ENCODE data around the gene CRISPLD2.
"Not testable (repeated sequence)": the region's sequence is repeated elsewhere in the genome, so short reads cannot be mapped to it uniquely, and the experiment has no call there.

Gene CRISPLD2

DNA sequence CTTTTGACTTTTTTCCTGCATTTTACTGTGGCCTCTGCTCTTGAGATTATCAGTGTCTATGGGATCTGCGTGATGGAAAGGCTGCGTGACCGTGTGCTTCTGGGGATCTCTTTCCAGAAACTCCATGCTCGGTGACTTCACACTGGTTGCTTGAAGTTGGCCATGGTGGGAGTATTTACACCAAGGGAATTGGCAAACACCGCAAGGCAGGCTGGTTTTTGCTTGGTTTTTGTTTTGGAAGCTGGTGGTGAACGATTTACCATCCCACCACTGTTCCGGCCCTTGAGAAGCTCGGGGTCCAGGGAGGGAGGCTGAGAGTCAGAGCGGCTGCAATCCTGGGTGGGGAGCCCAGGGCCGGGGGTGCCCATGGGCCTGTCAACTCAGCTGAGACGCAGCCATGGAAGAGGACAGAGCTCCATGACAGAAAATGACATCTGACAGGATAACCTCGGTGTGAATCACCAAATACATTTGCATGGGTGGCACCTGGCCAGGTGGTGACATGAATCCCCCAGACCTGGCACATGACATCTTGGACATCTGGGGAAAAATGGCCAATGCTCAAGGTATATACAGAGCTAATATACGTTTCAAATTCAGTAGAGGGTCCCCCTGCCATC is 11.1 kb downstream of the CRISPLD2 start:
- CTCF ChIA-PET = interaction anchor here (0.7 kb wide), 1 partner anchor 378 kb away, joined by 3 read pairs; no protein-coding TSS in a partner anchor
- TF ChIP-seq ELF4 (IDR thresholded peaks at IDR 0.05) (no peak), HDGF (IDR thresholded peaks at IDR 0.05; ENCODE audit: borderline replicate concordance) (no peak), LEF1 (IDR thresholded peaks at IDR 0.05; ENCODE audit: borderline replicate concordance) (no peak), FOXK2 (IDR thresholded peaks at IDR 0.05) (no peak), ARNT (IDR thresholded peaks at IDR 0.05) (no peak), L3MBTL2 (conservative IDR thresholded peaks at IDR 0.05) (no peak), TARDBP (IDR thresholded peaks at IDR 0.05) (no peak), BHLHE40 (IDR thresholded peaks at IDR 0.05; ENCODE audit: borderline replicate concordance) (no peak), FOXM1 (IDR thresholded peaks at IDR 0.05; ENCODE audit: borderline replicate concordance) (no peak), SUZ12 (IDR thresholded peaks at IDR 0.05) (no peak), NFRKB (IDR thresholded peaks at IDR 0.05) (no peak), FOXA1 (IDR thresholded peaks at IDR 0.05) (no peak), CTBP1 (IDR thresholded peaks at IDR 0.05; ENCODE audit: borderline replicate concordance) (no peak), ZNF384 (IDR thresholded peaks at IDR 0.05) (no peak), SP1 (IDR thresholded peaks at IDR 0.05) (no peak)
- TF ChIP-seq, protein P1, sequence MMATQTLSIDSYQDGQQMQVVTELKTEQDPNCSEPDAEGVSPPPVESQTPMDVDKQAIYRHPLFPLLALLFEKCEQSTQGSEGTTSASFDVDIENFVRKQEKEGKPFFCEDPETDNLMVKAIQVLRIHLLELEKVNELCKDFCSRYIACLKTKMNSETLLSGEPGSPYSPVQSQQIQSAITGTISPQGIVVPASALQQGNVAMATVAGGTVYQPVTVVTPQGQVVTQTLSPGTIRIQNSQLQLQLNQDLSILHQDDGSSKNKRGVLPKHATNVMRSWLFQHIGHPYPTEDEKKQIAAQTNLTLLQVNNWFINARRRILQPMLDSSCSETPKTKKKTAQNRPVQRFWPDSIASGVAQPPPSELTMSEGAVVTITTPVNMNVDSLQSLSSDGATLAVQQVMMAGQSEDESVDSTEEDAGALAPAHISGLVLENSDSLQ (IDR thresholded peaks at IDR 0.05) = no peak
- POLR2A ChIA-PET = interaction anchor here (0.6 kb wide), 1 partner anchor 11 kb away, joined by 3 read pairs; no protein-coding TSS in a partner anchor
- DNase-seq (ENCODE audit: extremely low spot score) = no peak

DNA sequence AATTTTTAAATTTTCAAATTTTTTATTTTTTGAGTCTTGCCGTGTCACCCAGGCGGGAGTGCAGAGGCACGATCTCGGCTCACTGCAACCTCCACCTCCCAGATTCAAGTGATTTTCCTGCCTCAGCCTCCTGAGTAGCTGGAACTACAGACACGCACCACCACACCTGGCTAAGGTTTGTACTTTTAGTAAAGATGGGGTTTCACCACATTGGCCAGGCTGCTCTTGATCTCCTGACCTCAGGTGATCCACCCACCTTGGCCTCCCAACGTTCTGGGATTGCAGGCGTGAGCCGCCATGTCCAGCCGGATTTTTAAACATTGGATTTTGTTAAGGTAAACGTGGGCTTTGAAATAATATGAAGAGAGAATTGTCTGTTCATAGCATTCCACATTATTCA is 11.9 kb downstream of the CRISPLD2 start:
- DNase-seq (ENCODE audit: extremely low spot score); CTCF ChIA-PET: not testable (repeated sequence)
- POLR2A ChIA-PET = interaction anchor here (0.6 kb wide), 1 partner anchor 12 kb away, joined by 3 read pairs; no protein-coding TSS in a partner anchor

DNA sequence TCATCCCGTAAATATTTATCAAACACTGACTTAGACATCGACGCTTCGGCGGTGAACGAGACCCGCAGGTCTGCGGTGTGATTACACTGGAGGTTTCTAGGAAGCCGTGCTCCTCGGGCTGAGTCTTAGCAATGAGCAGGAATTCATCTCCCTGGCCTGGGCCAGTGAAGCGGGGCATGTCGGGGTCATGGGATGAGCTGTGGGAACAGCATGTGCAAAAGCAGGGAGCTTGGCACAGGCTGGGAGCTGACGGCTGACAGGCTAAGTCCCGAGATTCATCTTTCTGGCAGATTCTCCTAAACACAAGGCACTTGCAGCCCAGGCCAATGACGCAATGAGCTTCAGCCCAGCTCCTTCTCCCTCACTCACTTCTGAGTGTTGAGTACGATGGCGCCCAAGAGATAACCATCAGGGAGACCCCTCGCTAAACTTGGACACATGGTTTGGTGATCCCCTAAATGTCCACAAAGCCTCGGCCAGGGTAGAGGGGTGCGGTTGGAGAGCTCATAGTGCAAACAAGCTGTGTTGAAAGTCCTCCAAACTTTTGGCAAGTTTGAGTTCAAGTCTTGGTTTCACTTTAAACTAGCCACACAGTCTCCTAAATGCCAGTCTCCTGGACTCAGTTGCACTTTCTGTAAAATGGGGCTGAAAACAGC is 12.8 kb downstream of the CRISPLD2 start:
- ChIA-PET CTCF (no interaction called here), POLR2A (no interaction called here)
- TF ChIP-seq L3MBTL2 (conservative IDR thresholded peaks at IDR 0.05) (no peak), BHLHE40 (IDR thresholded peaks at IDR 0.05; ENCODE audit: borderline replicate concordance) (no peak), FOXA1 (IDR thresholded peaks at IDR 0.05) (no peak), CTBP1 (IDR thresholded peaks at IDR 0.05; ENCODE audit: borderline replicate concordance) (no peak)
- no peak for DNase-seq (ENCODE audit: extremely low spot score)

DNA sequence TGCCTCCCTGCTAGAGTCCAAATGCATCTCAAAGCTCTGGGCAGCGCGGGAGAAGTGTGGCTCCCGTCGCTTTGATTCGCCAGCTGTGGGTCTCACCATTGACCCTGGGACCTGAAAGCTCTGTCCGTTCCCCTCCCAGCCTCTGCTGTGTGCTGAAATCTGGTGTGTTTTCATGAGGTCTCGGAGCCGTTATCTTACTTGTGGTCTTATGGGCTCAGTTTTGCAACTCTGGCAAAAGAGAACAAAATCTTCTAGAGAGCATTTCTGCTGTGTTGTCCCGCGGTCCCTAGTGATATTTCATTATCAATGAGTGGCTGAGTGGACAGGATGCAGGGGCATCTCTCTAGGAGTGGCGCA is 13.3 kb downstream of the CRISPLD2 start:
- ChIA-PET CTCF (no interaction called here), POLR2A (no interaction called here)
- TF ChIP-seq ARNT (IDR thresholded peaks at IDR 0.05) (no peak), LEF1 (IDR thresholded peaks at IDR 0.05; ENCODE audit: borderline replicate concordance) (no peak), FOXA1 (IDR thresholded peaks at IDR 0.05) (no peak), ZNF384 (IDR thresholded peaks at IDR 0.05) (no peak), ELF4 (IDR thresholded peaks at IDR 0.05) (no peak), BHLHE40 (IDR thresholded peaks at IDR 0.05; ENCODE audit: borderline replicate concordance) (no peak), HDGF (IDR thresholded peaks at IDR 0.05; ENCODE audit: borderline replicate concordance) (no peak)
- no peak for DNase-seq (ENCODE audit: extremely low spot score)

GRCh38 chr16:84833542-84834402 is 14.0 kb downstream of the CRISPLD2 start:
- CTCF ChIA-PET = no interaction called here
- POLR2A ChIA-PET = no interaction called here
- TF ChIP-seq ELF4 (IDR thresholded peaks at IDR 0.05) = no peak
- no peak for TF ChIP-seq FOXK2 (IDR thresholded peaks at IDR 0.05)
- TF ChIP-seq TARDBP (IDR thresholded peaks at IDR 0.05) = no peak
- TF ChIP-seq BHLHE40 (IDR thresholded peaks at IDR 0.05; ENCODE audit: borderline replicate concordance) = no peak
- no peak for TF ChIP-seq CTBP1 (IDR thresholded peaks at IDR 0.05; ENCODE audit: borderline replicate concordance)
- TF ChIP-seq SP1 (IDR thresholded peaks at IDR 0.05) = no peak
- no peak for TF ChIP-seq FOXA1 (IDR thresholded peaks at IDR 0.05)
- no peak for TF ChIP-seq ARNT (IDR thresholded peaks at IDR 0.05)
- no peak for TF ChIP-seq FOXM1 (IDR thresholded peaks at IDR 0.05; ENCODE audit: borderline replicate concordance)
- TF ChIP-seq SUZ12 (IDR thresholded peaks at IDR 0.05) = no peak
- TF ChIP-seq, protein P1 (IDR thresholded peaks at IDR 0.05) = no peak
- no peak for TF ChIP-seq HDGF (IDR thresholded peaks at IDR 0.05; ENCODE audit: borderline replicate concordance)
- TF ChIP-seq ZNF384 (IDR thresholded peaks at IDR 0.05) = no peak
- no peak for TF ChIP-seq L3MBTL2 (conservative IDR thresholded peaks at IDR 0.05)
- no peak for DNase-seq (ENCODE audit: extremely low spot score)

DNA sequence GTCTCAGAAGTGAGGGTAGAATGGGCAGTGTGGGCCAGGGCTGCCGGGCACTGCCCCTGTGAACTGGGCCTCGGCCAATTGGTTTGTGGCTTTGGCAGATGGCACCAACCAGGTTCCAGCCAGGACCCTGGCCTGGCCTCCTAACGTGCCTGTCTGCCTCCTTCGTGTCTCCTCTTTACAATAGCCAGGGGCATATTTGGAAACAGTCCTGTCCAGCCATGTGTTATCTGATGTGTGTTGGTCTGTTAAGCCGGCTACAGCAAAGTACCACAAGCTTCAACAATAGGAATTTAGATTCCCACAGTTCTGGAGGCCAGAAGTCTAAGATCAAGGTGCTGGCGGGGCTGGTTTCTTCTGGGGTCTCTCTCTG is 14.6 kb downstream of the CRISPLD2 start:
- no peak for DNase-seq (ENCODE audit: extremely low spot score)
- ChIA-PET CTCF (no interaction called here), POLR2A (no interaction called here)
- no peak for TF ChIP-seq L3MBTL2 (conservative IDR thresholded peaks at IDR 0.05)
- no peak for TF ChIP-seq LEF1 (IDR thresholded peaks at IDR 0.05; ENCODE audit: borderline replicate concordance)
- TF ChIP-seq FOXM1 (IDR thresholded peaks at IDR 0.05; ENCODE audit: borderline replicate concordance) = no peak
- TF ChIP-seq SUZ12 (IDR thresholded peaks at IDR 0.05) = no peak
- no peak for TF ChIP-seq NFRKB (IDR thresholded peaks at IDR 0.05)
- no peak for TF ChIP-seq HDGF (IDR thresholded peaks at IDR 0.05; ENCODE audit: borderline replicate concordance)
- TF ChIP-seq, protein P1 (IDR thresholded peaks at IDR 0.05) = no peak
- TF ChIP-seq FOXK2 (IDR thresholded peaks at IDR 0.05) = no peak
- TF ChIP-seq ARNT (IDR thresholded peaks at IDR 0.05) = no peak
- no peak for TF ChIP-seq SP1 (IDR thresholded peaks at IDR 0.05)
- TF ChIP-seq ELF4 (IDR thresholded peaks at IDR 0.05) = no peak
- no peak for TF ChIP-seq TARDBP (IDR thresholded peaks at IDR 0.05)
- TF ChIP-seq BHLHE40 (IDR thresholded peaks at IDR 0.05; ENCODE audit: borderline replicate concordance) = no peak
- TF ChIP-seq FOXA1 (IDR thresholded peaks at IDR 0.05) = no peak
- no peak for TF ChIP-seq ZNF384 (IDR thresholded peaks at IDR 0.05)
